Natural killer cell treated with Interleukin-12 subunit alpha and Interleukin-12 subunit beta and Interleukin-15 and Interleukin-18, amount 100 ng/mL, for 72 hours (primary cell): ENCODE data around the gene TBC1D2B. TPM values are rescaled to one million over a fixed set of nuclear protein-coding genes. Genes with fewer than 3 reads are reported as not detected.

Experiments used
- ATAC-seq, 2 donors: fragments of 150-1000 bp; cut with Tn5 transposase in 1 of 2; sonication (Bioruptor Pico), chemical (Tn5 transposase) in 1 of 2; 2 replicates each; pipeline ENCODE4 v1.10.0; 2021
- DNase-seq: peaks from one replicate; pipeline ENCODE4 v3.0.0; 2022; ENCODE audit warnings: low spot score
- H3K27ac Mint-ChIP-seq, 2 donors: 1 replicate in 1 of 2; 2 replicates in 1 of 2; pipeline ENCODE4 v1.8.0; 2022; ENCODE audit warnings: mixed read lengths in 2 of 2, mild to moderate bottlenecking in 1 of 2, moderate library complexity in 1 of 2
- H3K27me3 Mint-ChIP-seq, 2 donors: 1 replicate in 1 of 2; 2 replicates in 1 of 2; pipeline ENCODE4 v1.8.0; 2022; ENCODE audit warnings: mixed read lengths in 2 of 2
- H3K36me3 Mint-ChIP-seq: one replicate; pipeline ENCODE4 v1.8.0; 2022; ENCODE audit warnings: mixed read lengths
- H3K4me1 Mint-ChIP-seq, 2 donors: 1 replicate in 1 of 2; 2 replicates in 1 of 2; pipeline ENCODE4 v1.8.0; 2022; ENCODE audit warnings: low read depth in 2 of 2, mixed read lengths in 2 of 2, mild to moderate bottlenecking in 1 of 2
- H3K4me3 Mint-ChIP-seq: one replicate; pipeline ENCODE4 v1.8.0; 2022; ENCODE audit warnings: mixed read lengths
- H3K9me3 Mint-ChIP-seq: 2 replicates; pipeline ENCODE4 v1.8.0; 2022; ENCODE audit warnings: mixed read lengths
- total RNA-seq, 2 donors: library from RNA; stranded (reverse); gene quantifications; one replicate each; pipeline ENCODE4 v1.2.3, GENCODE V29; 2022

TBC1D2B gene
- total RNA-seq = 10 to 100 TPM; 54.1 to 97.0 TPM

GRCh38 chr15:78077053-78077870, at the start of gene TBC1D2B:
TBC1D2B (minus strand) TSS chr15:78077711; CDS start chr15:78077652, 59 bp downstream.
- Mint-ChIP-seq H3K36me3 (peaks cover 12% of the 10 kb centered on the region), H3K27ac (peak within 1 kb of the TSS; percentile 84 to 94), H3K4me3 (peak within 1 kb of the TSS; percentile 99), H3K9me3 (no peaks in the 10 kb centered on the region), H3K27me3 (no peaks in the 10 kb centered on the region), H3K4me1 (peaks cover 35 to 41% of the 10 kb centered on the region in 2 donors)
- ATAC-seq (peak; percentile 91 to 94), DNase-seq (peak; percentile 75)

GRCh38 chr15:78125267-78125666, 47.8 kb upstream of the TBC1D2B start:
- Mint-ChIP-seq H3K36me3 (no peaks in the 10 kb centered on the region), H3K27me3 (no peaks in the 10 kb centered on the region), H3K4me1 (peaks cover 3 to 4% of the 10 kb centered on the region in 2 donors), H3K9me3 (no peaks in the 10 kb centered on the region), H3K4me3 (no peak overlapping the region), H3K27ac (no peak overlapping the region)
- peak; percentile 16 for DNase-seq
- no peak for ATAC-seq

- Mint-ChIP-seq H3K4me1 (peaks cover 0 to 2% of the 10 kb centered on the region in 2 donors), H3K4me3 (no peak overlapping the region), H3K27me3 (no peaks in the 10 kb centered on the region), H3K9me3 (no peaks in the 10 kb centered on the region), H3K27ac (no peak overlapping the region), H3K36me3 (no peaks in the 10 kb centered on the region)
- no peak for ATAC-seq
- no peak for DNase-seq
Measured at GRCh38 chr15:78120523-78120922, 43.0 kb upstream of the TBC1D2B start.

GRCh38 chr15:78112551-78112950, 35.0 kb upstream of the TBC1D2B start:
- DNase-seq (no peak), ATAC-seq (no peak)
- H3K4me1 Mint-ChIP-seq = peaks cover 8 to 11% of the 10 kb centered on the region in 2 donors
- H3K36me3 Mint-ChIP-seq = no peaks in the 10 kb centered on the region
- no peak overlapping the region for H3K4me3 Mint-ChIP-seq
- no peak overlapping the region for H3K27ac Mint-ChIP-seq
- H3K9me3 Mint-ChIP-seq = no peaks in the 10 kb centered on the region
- H3K27me3 Mint-ChIP-seq = no peaks in the 10 kb centered on the region

- Mint-ChIP-seq H3K27ac (no peak overlapping the region), H3K4me3 (no peak overlapping the region), H3K27me3 (no peaks in the 10 kb centered on the region), H3K4me1 (peaks cover 8 to 13% of the 10 kb centered on the region in 2 donors), H3K9me3 (no peaks in the 10 kb centered on the region), H3K36me3 (no peaks in the 10 kb centered on the region)
- ATAC-seq (no peak), DNase-seq (no peak)
Measured at GRCh38 chr15:78111788-78112187, 34.3 kb upstream of the TBC1D2B start.

- DNase-seq (no peak), ATAC-seq (no peak)
- no peaks in the 10 kb centered on the region for H3K27me3 Mint-ChIP-seq
- no peak overlapping the region for H3K4me3 Mint-ChIP-seq
- peaks cover 16 to 21% of the 10 kb centered on the region in 2 donors for H3K4me1 Mint-ChIP-seq
- H3K36me3 Mint-ChIP-seq = no peaks in the 10 kb centered on the region
- no peak overlapping the region for H3K27ac Mint-ChIP-seq
- no peaks in the 10 kb centered on the region for H3K9me3 Mint-ChIP-seq
Measured at GRCh38 chr15:78110916-78111475, 33.5 kb upstream of the TBC1D2B start.

GRCh38 chr15:78110096-78110495, 32.6 kb upstream of the TBC1D2B start:
- DNase-seq (no peak), ATAC-seq (no peak)
- H3K36me3 Mint-ChIP-seq = no peaks in the 10 kb centered on the region
- H3K9me3 Mint-ChIP-seq = no peaks in the 10 kb centered on the region
- peaks cover 25 to 30% of the 10 kb centered on the region in 2 donors for H3K4me1 Mint-ChIP-seq
- no peak overlapping the region for H3K4me3 Mint-ChIP-seq
- H3K27me3 Mint-ChIP-seq = no peaks in the 10 kb centered on the region
- no peak overlapping the region for H3K27ac Mint-ChIP-seq

GRCh38 chr15:78109156-78109555, 31.6 kb upstream of the TBC1D2B start:
- H3K27me3 Mint-ChIP-seq = no peaks in the 10 kb centered on the region
- H3K36me3 Mint-ChIP-seq = no peaks in the 10 kb centered on the region
- no peak for DNase-seq
- peaks cover 33 to 39% of the 10 kb centered on the region in 2 donors for H3K4me1 Mint-ChIP-seq
- H3K27ac Mint-ChIP-seq = no peak overlapping the region
- no peak overlapping the region for H3K4me3 Mint-ChIP-seq
- H3K9me3 Mint-ChIP-seq = no peaks in the 10 kb centered on the region
- no peak for ATAC-seq

- peaks cover 40 to 44% of the 10 kb centered on the region in 2 donors for H3K4me1 Mint-ChIP-seq
- no peaks in the 10 kb centered on the region for H3K36me3 Mint-ChIP-seq
Measured at GRCh38 chr15:78108300-78109084, 31.0 kb upstream of the TBC1D2B start.

GRCh38 chr15:78107471-78107870, 30.0 kb upstream of the TBC1D2B start:
- H3K36me3 Mint-ChIP-seq = no peaks in the 10 kb centered on the region
- no peaks in the 10 kb centered on the region for H3K9me3 Mint-ChIP-seq
- ATAC-seq (no peak), DNase-seq (no peak)
- no peaks in the 10 kb centered on the region for H3K27me3 Mint-ChIP-seq
- H3K27ac Mint-ChIP-seq = no peak overlapping the region
- H3K4me1 Mint-ChIP-seq = peaks cover 42 to 43% of the 10 kb centered on the region in 2 donors
- H3K4me3 Mint-ChIP-seq = no peak overlapping the region

More at GRCh38 chr15:78108300-78109084, 31.0 kb upstream of the TBC1D2B start:
- no peaks in the 10 kb centered on the region for H3K9me3 Mint-ChIP-seq
- no peaks in the 10 kb centered on the region for H3K27me3 Mint-ChIP-seq
- H3K27ac Mint-ChIP-seq = no peak overlapping the region
- DNase-seq = peak; percentile 83
- ATAC-seq = peak; percentile 72 to 86
- no peak overlapping the region for H3K4me3 Mint-ChIP-seq

GRCh38 chr15:78105476-78106241, 28.1 kb upstream of the TBC1D2B start:
- Mint-ChIP-seq H3K9me3 (no peaks in the 10 kb centered on the region), H3K27ac (peak overlapping the region; percentile 6 to 93), H3K27me3 (no peaks in the 10 kb centered on the region), H3K4me1 (peaks cover 42 to 43% of the 10 kb centered on the region in 2 donors), H3K36me3 (no peaks in the 10 kb centered on the region), H3K4me3 (peak overlapping the region; percentile 82)
- ATAC-seq (peak; percentile 43 to 52), DNase-seq (no peak)

GRCh38 chr15:78104566-78105475, 27.3 kb upstream of the TBC1D2B start:
- Mint-ChIP-seq H3K27me3 (peaks cover 0 to 2% of the 10 kb centered on the region in 2 donors), H3K36me3 (no peaks in the 10 kb centered on the region), H3K4me1 (peaks cover 42 to 43% of the 10 kb centered on the region in 2 donors), H3K4me3 (peak overlapping the region; percentile 82), H3K9me3 (no peaks in the 10 kb centered on the region), H3K27ac (peak overlapping the region; percentile 89 to 93)
- peak in 1 of 2 donors; percentile 26 for ATAC-seq
- DNase-seq = no peak
